NOMO-1 treated with dmso at 0.1 percent for 144 hours (cell line): ENCODE data around the gene TOR1B.

Experiments used
- DNase-seq: peaks from one replicate; lab custom pipeline; 2025; ENCODE audit not compliant: unreplicated experiment; lab: John Stamatoyannopoulos, UW

Gene TOR1B

GRCh38 chr9:129812385-129812784, 9.4 kb downstream of the TOR1B start:
- DNase-seq = no peak

GRCh38 chr9:129813661-129814060, 10.7 kb downstream of the TOR1B start:
- DNase-seq = no peak

- DNase-seq = no peak
These were observed 11.6 kb downstream of the TOR1B start for GRCh38 chr9:129814432-129815223.

- no peak for DNase-seq
These were observed 12.3 kb downstream of the TOR1B start for GRCh38 chr9:129815278-129815677.

- DNase-seq = peak; percentile 79
These were observed 13.8 kb downstream of the TOR1B start for GRCh38 chr9:129816501-129817435.

- DNase-seq = peak; percentile 62
These were observed 20.0 kb downstream of the TOR1B start for GRCh38 chr9:129822898-129823541.

- no peak for DNase-seq
These were observed 20.6 kb downstream of the TOR1B start for GRCh38 chr9:129823542-129823934.

GRCh38 chr9:129823935-129824601, 21.1 kb downstream of the TOR1B start, which contains the start of gene TOR1A:
Gene TOR1A (minus strand): TSS chr9:129824136. CDS start chr9:129824085, 51 bp downstream.
- peak; percentile 95 for DNase-seq

- no peak for DNase-seq
These were observed 23.4 kb downstream of the TOR1B start for GRCh38 chr9:129826344-129826743.

GRCh38 chr9:129826759-129827158, 23.8 kb downstream of the TOR1B start:
- no peak for DNase-seq

- DNase-seq = no peak
These were observed 25.1 kb downstream of the TOR1B start for GRCh38 chr9:129828051-129828450.

GRCh38 chr9:129828969-129829368, 26.0 kb downstream of the TOR1B start:
- DNase-seq = no peak

- DNase-seq = no peak
These were observed 30.0 kb downstream of the TOR1B start for GRCh38 chr9:129832982-129833381.

GRCh38 chr9:129834489-129835127, 31.6 kb downstream of the TOR1B start:
- DNase-seq = no peak

GRCh38 chr9:129835128-129835859, 32.3 kb downstream of the TOR1B start, which contains the start of the genes C9orf78 and USP20:
Gene C9orf78 (minus strand): TSS chr9:129835275. CDS start chr9:129835221, 54 bp downstream.
Gene USP20 (plus strand): TSS chr9:129835458. CDS start chr9:129852556, 17,098 bp downstream.
- peak; percentile 95 for DNase-seq

- DNase-seq = no peak
These were observed 32.9 kb downstream of the TOR1B start for GRCh38 chr9:129835860-129836223.

GRCh38 chr9:129836311-129837007, 33.5 kb downstream of the TOR1B start:
- no peak for DNase-seq

- DNase-seq = peak; percentile 63
These were observed 35.8 kb downstream of the TOR1B start for GRCh38 chr9:129838707-129839259.
